GM18505 (cell line): ENCODE measurements around the gene DUSP16.

Experiments
- ATAC-seq: cut with Tn5 transposase; IDR thresholded peaks from one replicate; pipeline ENCODE4 v1.9.1; 2021; ENCODE audit not compliant: unreplicated experiment
- POLR2A ChIP-seq: IDR thresholded peaks from 4 replicates; pipeline ENCODE4 v1.6.1; 2011; ENCODE audit warnings: borderline replicate concordance; ENCODE audit not compliant: insufficient read depth, insufficient read length; ENCODE audit errors: extremely low read depth

The DUSP16 gene

DNA sequence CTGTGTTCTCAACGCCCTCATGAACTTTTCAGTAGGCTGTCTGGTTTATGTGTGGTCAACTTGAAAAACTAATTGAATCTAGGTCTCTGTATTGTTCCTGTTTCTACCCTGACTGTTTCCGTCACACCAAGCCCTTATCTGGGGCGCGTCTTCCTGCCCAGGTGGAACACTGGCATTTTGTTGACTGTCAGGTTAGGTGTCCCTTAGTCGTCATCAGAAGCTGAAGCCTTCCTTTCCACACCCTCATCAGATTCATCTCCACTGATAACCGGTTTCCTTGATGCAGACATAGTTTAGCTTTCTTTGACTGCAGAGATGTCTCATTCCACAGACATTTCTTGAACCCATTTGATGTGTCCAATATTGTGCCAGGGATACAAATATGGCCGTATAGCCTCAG lies 96.5 kb downstream of the DUSP16 start:
- ATAC-seq = no peak
- TF ChIP-seq POLR2A = no peak

DNA sequence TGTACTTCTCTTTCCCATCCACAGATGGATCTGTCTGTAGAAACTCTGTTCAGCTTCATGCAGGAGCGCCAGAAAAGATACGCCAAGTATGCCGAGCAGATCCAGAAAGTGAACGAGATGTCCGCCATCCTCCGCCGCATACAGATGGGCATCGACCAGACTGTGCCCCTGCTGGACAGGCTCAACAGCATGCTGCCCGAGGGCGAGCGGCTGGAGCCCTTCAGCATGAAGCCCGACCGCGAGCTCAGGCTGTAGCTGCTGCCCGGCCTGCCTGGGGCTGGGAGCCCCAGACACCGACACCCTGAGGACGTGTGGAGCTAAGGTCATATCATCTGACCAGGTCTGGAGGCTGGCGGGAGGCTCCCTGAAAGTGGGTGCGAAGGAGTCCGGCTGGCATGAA lies 97.1 kb downstream of the DUSP16 start:
- ATAC-seq = no peak
- TF ChIP-seq POLR2A = no peak

DNA sequence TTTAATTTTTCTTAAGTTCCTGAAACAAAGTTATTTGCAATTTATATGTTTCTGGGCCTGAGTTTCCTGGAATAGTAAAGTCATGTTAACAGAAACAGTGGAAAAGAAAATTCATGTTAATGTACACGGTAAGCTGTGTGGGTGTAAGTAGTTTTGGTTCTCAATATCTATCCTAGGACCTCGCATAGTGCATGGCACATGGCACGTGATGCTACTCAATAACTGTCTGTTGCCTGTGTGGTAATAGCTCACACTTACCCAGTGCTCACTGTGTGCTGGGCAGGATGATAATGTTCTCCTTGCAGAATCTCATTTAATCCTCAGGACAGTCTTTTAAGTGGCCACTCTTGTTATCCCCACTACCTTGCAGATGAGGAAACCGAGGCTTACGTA lies 100.7 kb downstream of the DUSP16 start:
- ATAC-seq = no peak
- no peak for TF ChIP-seq POLR2A

DNA sequence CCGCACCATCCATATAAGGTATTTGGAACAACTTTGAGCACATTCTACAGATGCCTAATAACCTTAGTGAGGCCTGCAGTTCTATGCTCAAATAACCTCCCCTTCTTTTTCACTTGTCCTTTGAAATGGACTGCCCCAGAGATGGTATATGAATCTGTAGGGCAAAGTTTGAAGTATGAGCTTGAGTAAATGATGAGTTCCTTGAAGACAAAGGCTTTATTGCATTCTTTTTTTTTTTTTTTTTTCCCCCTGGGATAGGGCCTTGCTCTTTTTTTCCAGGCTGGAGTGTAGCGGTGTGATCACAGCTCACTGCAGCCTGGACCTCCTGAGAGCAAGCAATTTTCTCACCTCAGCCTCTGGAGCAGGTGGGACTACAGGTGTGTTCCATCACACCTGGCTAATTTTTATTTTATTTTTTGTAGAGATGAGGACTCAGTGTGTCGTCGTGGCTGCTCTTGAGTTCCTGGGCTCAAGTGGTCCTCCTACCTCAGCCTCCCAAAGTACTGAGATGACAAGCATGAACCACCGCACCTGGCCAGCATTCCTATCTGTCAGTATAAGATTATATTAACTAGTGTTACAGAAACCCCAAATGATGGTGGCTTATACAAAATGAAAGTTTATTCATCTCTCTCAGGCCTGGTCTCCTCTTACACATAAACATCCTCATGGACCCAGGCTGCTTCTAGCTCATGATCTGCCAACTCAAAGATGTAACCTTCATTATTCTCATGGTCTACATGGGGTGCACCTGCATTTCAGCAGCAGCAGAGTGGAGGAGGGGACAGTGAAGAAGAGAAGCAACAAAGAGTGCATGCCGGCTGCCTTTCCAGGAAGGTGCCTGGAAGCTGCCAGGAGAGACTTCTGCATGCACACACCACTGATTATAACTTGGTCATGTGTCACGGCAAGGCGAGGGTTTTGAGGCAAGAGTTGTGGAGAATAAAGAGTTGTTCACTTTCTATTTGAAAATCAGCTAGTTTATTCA lies 101.4 kb downstream of the DUSP16 start:
- no peak for TF ChIP-seq POLR2A
- ATAC-seq = no peak

DNA sequence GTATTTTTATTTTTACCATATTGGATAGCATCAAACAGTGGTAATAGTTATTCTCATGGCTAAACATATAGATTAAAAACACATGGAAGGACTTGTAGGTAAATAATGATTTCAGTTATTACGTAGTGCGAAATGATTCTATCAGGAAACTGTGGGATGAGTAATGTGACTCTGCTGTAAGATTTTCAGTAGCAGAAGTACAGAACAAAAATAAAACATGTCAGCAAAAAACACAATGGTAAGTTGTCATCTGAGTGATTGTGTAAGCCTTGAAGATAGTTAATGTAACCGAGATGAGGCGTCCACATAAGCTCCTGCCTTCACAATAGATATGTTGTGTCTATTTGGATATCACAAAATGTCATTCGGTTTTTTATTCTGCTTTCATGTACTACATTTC lies 106.0 kb downstream of the DUSP16 start:
- TF ChIP-seq POLR2A = no peak

DNA sequence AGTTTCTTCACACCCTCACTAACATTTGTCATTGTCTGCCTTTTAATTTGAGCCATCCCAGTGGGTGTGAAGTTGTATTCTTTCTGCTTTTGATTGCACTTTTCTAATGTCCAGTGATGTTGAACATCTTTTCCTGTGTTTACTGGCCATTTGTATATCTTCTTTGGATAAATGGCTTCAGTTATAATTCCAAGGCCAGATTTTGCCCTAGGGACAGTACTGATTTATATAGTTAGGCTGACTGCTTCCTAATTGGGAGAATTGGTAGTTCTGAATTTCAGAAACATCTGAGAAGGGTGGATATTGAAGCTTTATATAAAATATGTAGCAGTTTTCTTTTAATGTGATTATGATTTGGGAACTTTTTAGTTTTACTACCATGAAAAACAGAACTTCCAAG lies 108.3 kb downstream of the DUSP16 start:
- no peak for TF ChIP-seq POLR2A
- no peak for ATAC-seq

More for the DNA sequence above, 106.0 kb downstream of the DUSP16 start:
- no peak for ATAC-seq

DNA sequence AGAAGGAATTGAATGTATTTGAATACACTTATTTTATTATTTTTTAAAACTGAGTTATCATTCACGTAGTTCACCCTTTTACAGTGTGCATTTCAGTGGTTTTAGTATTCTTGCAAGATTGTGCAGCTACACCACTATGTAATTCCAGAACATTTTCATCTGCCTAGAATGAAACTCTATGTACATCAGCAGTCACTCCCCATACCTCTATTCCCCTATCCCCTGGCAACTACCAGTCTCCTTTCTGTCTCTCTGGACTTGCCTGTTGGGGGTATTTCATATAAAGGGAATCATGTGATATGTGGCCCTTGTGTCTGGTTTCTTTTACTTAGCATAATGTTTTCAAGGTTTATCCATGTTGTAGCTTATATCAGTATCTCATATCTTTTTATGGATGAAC lies 109.0 kb downstream of the DUSP16 start:
- ATAC-seq = no peak

DNA sequence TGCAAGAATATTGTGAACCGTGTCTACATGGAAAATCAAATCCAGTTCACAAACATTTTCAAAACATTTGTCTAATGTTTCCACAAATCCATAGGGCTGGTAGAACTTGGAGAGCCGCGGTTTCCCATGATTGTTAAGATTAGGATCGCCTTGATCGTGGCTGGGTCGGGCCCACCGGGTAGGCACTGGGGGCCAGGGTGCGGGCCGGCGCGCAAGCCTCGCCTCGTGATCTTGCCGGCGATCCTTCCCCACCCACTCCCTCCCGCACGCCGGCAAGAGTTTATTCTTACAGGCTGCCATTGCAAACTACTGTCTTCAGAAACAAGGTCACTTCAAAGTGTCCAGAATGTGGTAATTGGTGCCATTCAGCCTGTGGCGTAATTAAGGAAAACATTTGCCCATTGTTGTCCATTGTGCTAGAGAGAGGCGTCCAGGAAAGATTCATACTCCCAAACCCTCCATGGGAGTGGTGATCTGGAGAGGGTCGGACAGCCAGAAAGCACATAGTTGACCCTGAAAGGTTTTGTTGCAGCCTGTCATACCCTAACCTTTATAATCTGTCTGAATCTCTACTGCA lies 110.2 kb downstream of the DUSP16 start:
- no peak for TF ChIP-seq POLR2A
- ATAC-seq = no peak

More for the DNA sequence above, 109.0 kb downstream of the DUSP16 start:
- TF ChIP-seq POLR2A = no peak

DNA sequence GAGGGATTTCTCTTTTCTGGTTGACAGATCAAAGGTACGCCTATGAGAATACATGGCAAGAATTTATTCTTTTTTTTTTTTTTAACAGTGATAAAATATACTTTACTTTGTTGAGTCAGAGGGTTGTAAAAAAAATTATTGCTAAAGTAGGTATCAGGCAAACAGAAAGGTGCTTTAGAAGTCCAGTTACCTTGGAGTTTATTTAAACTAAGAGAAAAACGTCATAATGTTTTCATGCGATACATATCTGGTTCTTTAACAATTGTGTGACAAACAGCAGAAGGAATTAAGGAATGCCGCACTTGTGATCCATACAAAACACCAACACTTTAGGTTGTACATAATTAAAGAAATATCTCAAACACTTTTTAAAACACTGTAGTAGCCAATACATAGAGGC lies 111.6 kb downstream of the DUSP16 start:
- no peak for TF ChIP-seq POLR2A
- ATAC-seq = no peak

DNA sequence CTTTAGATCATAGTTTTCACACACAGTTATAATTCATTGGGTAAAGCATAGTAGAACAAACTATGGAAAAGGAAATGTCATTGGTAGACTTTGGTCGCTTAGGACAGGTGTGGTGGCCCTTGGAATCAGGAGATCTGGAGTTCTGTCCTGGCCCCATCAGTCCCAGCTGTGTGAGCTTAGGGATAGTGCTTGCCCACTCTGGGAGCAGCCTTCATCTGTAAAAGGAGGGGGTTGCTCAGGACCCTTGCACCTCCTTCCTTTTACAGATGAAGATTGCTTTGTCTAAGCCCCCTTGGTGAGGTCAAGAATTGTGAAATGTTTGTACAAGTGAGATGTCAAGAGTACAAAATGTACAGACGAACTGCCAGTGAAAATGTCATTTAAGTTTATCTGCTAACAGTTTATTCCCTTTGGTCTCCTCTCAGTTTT lies 112.6 kb downstream of the DUSP16 start:
- no peak for ATAC-seq
- no peak for TF ChIP-seq POLR2A

DNA sequence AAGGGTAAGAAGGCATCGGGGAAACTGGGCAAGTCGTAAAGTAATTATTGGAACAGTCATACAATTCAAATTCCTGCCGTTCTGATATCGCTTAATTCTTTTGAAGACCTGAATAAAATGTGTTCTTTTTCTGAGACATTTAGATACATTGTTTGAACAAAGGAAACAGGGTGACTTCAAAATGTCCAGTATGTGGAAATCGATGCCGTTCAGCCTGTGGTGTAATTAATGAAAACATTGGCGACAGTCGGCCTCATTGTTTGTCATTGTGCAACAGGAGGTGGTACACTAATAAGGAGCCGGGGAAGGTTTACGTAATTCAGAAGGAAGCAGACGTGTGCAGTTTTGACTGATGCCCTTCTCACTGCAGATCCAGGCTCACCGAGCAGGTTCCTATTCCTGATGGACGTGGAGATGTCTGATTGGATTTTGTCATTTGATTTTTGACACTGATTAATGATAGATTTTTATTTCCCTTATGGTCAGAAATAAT lies 113.1 kb downstream of the DUSP16 start:
- no peak for TF ChIP-seq POLR2A
- no peak for ATAC-seq

DNA sequence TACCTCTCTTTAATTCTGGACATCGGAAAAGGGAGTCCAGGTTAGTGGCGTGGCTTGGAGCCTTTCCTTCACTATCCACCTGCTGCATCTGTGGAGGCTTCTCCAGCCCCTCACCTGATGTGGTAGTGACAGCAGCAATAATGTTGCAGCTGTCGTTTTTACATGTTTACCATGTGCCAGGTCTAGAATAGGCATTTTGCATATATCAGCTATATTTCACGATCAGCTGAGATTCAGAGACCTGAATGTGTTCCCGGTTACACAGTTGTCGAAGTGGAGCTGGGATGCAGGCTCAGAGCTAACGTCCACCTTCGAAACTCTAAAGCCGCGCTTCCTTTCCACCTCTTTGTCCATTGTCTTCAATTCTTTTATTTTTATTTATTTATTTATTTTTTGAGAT lies 114.8 kb downstream of the DUSP16 start:
- no peak for TF ChIP-seq POLR2A

DNA sequence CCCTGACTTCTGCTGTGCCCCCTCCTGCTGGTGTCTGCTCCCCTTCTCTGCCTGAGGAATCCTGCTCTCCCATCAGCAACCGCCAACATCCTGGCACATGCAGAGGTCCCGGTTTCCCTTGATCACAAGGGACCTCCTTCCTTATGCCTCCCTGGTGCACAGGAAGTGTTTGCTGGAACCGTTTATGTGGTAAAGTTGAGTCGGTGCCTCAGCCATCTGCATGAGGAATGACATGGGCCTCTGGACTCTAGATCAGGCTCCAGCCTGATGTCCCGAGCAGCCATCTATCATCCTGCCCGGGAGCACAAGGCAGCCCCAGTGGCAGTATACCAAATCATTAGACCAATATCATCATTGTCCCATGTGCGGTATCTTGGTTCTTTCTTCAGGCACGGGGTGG lies 115.4 kb downstream of the DUSP16 start:
- TF ChIP-seq POLR2A = no peak
- no peak for ATAC-seq

More for the DNA sequence above, 114.8 kb downstream of the DUSP16 start:
- ATAC-seq = no peak

DNA sequence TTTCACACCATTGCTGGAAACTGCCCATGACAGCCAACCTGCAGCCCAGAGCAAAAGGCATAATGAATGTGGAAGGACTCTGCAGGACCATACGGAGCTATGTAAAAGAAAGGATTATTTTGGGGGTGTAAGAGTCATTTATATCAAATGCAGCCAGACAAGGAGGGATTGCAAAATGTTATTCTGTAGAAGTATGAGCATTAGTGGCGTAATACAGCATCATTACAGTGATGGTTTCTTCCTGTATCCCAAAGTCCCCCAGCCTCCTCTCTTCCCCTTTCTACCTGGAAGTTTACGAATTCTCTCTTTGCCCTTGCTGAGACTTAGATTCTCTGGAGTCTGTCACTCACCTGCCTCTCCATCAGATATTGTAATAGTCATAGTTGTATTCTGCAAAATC lies 115.9 kb downstream of the DUSP16 start:
- no peak for TF ChIP-seq POLR2A
- no peak for ATAC-seq
